ENCODE measurements around the gene GATAD2A. TPM values are rescaled to one million over a fixed set of nuclear protein-coding genes. Genes with fewer than 3 reads are reported as not detected.
A peak's percentile ranks its signal among the peaks of the same experiment; 100 is the strongest.

GATAD2A gene
- total and polyA plus RNA-seq, 2 of the 8 experiments (the other 6 are each of a cell fraction or from before 2014, with no cell fraction given): 38.4 to 205 TPM

- Histone ChIP-seq H3K79me1 (ENCODE audit: low read depth, low read length) (peaks cover 7% of the 10 kb centered on the region), H3K36me3 (ENCODE audit: control insufficient read depth in 2 of 4, insufficient read depth in 4 of 4, low read length in 3 of 4) (no peaks in the 10 kb centered on the region), H3K4me1 (replicated peaks in 1 of 4; ENCODE audit: control insufficient read depth in 3 of 4, insufficient read depth in 4 of 4, low read length in 3 of 4) (peaks cover 4 to 8% (median 5%) of the 10 kb centered on the region in 4 experiments; a peak in 6 of 7 replicates), H2BK120ac (replicated peaks; ENCODE audit: low read depth, low read length) (no peak overlapping the region), H3K79me2 (ENCODE audit: control insufficient read depth in 1 of 2, insufficient read depth in 2 of 2, low read length in 2 of 2) (peaks cover 0 to 34% of the 10 kb centered on the region in 2 experiments; a peak in 3 of 4 replicates), H2BK12ac (ENCODE audit: low read depth, low read length) (no peak overlapping the region), H3K9me3 (ENCODE audit: insufficient read depth in 2 of 2, low read depth in 1 of 2, low read length in 1 of 2) (no peaks in the 10 kb centered on the region), H2BK15ac (ENCODE audit: low read length) (no peak overlapping the region), H2AK5ac (ENCODE audit: low read depth, low read length) (no peak overlapping the region), H2BK20ac (ENCODE audit: low read length) (no peak overlapping the region), H3K4me2 (ENCODE audit: insufficient read depth in 1 of 2, low read depth in 2 of 2, low read length in 2 of 2) (peak overlapping the region; percentile 88 to 96), H4K20me1 (replicated peaks in 1 of 2; ENCODE audit: control insufficient read depth in 1 of 2, insufficient read depth in 2 of 2, low read length in 2 of 2) (no peaks in the 10 kb centered on the region), H3K23me2 (ENCODE audit: low read depth, low read length) (no peaks in the 10 kb centered on the region; the same call in 1 of the 2 replicates), H3K18ac (ENCODE audit: extremely low read depth, low read length) (no peak overlapping the region), H4K5ac (ENCODE audit: insufficient read length, low read depth, low read length) (no peak overlapping the region), H3K27ac (ENCODE audit: low read depth, low read length) (no peak overlapping the region), H3K56ac (replicated peaks; ENCODE audit: insufficient read length, low read depth, low read length) (no peak overlapping the region), H3K9ac (replicated peaks in 1 of 4; ENCODE audit: extremely low read depth in 1 of 4, low read depth in 3 of 4, low read length in 3 of 4) (no peak overlapping the region; a peak in 1 of 7 replicates), H3K4ac (replicated peaks; ENCODE audit: insufficient read length, low read depth, low read length) (no peak overlapping the region), H4K91ac (replicated peaks; ENCODE audit: insufficient read length, low read length) (no peak overlapping the region), H2BK5ac (ENCODE audit: low read depth, low read length) (no peak overlapping the region), H3K14ac (ENCODE audit: insufficient read length) (no peak overlapping the region), H4K8ac (ENCODE audit: extremely low read depth, insufficient read depth, low read length) (no peak overlapping the region), H3K23ac (ENCODE audit: insufficient read length) (no peak overlapping the region), H3K27me3 (replicated peaks in 1 of 4; ENCODE audit: control insufficient read depth in 3 of 4, extremely low read depth in 1 of 4, insufficient read depth in 3 of 4, low read length in 3 of 4) (peaks cover 0 to 3% (median 3%) of the 10 kb centered on the region in 4 experiments; a peak in 2 of 7 replicates), H3K4me3 (ENCODE audit: extremely low read depth in 1 of 4, insufficient read depth in 2 of 4, low read depth in 3 of 4, low read length in 4 of 4) (peak overlapping the region in 1 of 4 experiments; percentile 96; a peak in 2 of 8 replicates), H2AFZ (ENCODE audit: low read length) (no peak overlapping the region)
- WGBS, 2 experiments (ENCODE audit: extremely low coverage in 1 of 2, insufficient coverage in 1 of 2, insufficient read length in 1 of 2, insufficient replicate concordance in 2 of 2, low coverage in 1 of 2, low lambda C conversion rate in 2 of 2, missing lambda C conversion rate in 1 of 2): 83% methylated on average over 5 of the region's 5 CpGs; no CpG with 5 or more reads in 1 of the 2 experiments
- FAIRE-seq (no peak), DNase-seq (ENCODE audit: low read depth in 1 of 2, low spot score in 2 of 2) (no peak)
- ChIA-PET CTCF (ENCODE audit: partially characterized antibody) (interaction anchor here (0.6 to 2.0 kb wide), 3 partner anchors 8 to 104 kb away, joined by 3 to 7 read pairs (median 4); no protein-coding TSS in a partner anchor), POLR2A (ENCODE audit: partially characterized antibody) (interaction anchor here (1.2 to 1.9 kb wide), 2 partner anchors 18 to 25 kb away, joined by 3 to 4 read pairs; partner anchors contain the start of gene GATAD2A)
- TF ChIP-seq, protein P1, sequence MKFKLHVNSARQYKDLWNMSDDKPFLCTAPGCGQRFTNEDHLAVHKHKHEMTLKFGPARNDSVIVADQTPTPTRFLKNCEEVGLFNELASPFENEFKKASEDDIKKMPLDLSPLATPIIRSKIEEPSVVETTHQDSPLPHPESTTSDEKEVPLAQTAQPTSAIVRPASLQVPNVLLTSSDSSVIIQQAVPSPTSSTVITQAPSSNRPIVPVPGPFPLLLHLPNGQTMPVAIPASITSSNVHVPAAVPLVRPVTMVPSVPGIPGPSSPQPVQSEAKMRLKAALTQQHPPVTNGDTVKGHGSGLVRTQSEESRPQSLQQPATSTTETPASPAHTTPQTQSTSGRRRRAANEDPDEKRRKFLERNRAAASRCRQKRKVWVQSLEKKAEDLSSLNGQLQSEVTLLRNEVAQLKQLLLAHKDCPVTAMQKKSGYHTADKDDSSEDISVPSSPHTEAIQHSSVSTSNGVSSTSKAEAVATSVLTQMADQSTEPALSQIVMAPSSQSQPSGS (IDR thresholded peaks at IDR 0.05; ENCODE audit: low read length): no peak
- TF ChIP-seq HDAC2 (IDR thresholded peaks at IDR 0.05; ENCODE audit: borderline replicate concordance in 1 of 2, low read depth in 2 of 2, low read length in 2 of 2): no peak
- TF ChIP-seq KDM5A (IDR thresholded peaks at IDR 0.05; ENCODE audit: low read length): no peak
- no peak for TF ChIP-seq CHD2 (IDR thresholded peaks at IDR 0.05; ENCODE audit: low read length)
- TF ChIP-seq PHF8 (conservative IDR thresholded peaks at IDR 0.05; ENCODE audit: low read depth, low read length): no peak
- TF ChIP-seq BACH1 (IDR thresholded peaks at IDR 0.05; ENCODE audit: low read length): no peak
- TF ChIP-seq POLR2A (IDR thresholded peaks at IDR 0.05; ENCODE audit: control extremely low read depth in 1 of 2, low read depth in 2 of 2, low read length in 2 of 2): no peak
- no peak for TF ChIP-seq MAFK (IDR thresholded peaks at IDR 0.05; ENCODE audit: low read depth, low read length)
- TF ChIP-seq JUN (IDR thresholded peaks at IDR 0.05; ENCODE audit: low read depth, low read length): no peak
- TF ChIP-seq SP1 (IDR thresholded peaks at IDR 0.05; ENCODE audit: low read depth, low read length): no peak
- TF ChIP-seq USF2 (IDR thresholded peaks at IDR 0.05; ENCODE audit: low read length): no peak
These were observed 18.4 kb upstream of the GATAD2A start for GRCh38 chr19:19387108-19387507.

Measured in H1 (cell line).